Keratinocyte (primary cell): ENCODE results near the gene STIMATE. TPM values are rescaled to one million over a fixed set of nuclear protein-coding genes. Genes with fewer than 3 reads are reported as not detected.

Source experiments
- DNase-seq: peaks from one replicate; pipeline ENCODE4 v3.0.0-alpha.2; 2011; ENCODE audit warnings: low read depth, missing footprints, low spot score
- FAIRE-seq: peaks from 2 replicates; lab custom pipeline; 2011; peaks lifted over from hg19 to GRCh38; lab: Jason Lieb, UNC
- H2AFZ ChIP-seq: 2 replicates; pipeline ENCODE4 v1.6.0; 2012; ENCODE audit warnings: low read length, control low read depth, inconsistent platforms; ENCODE audit not compliant: control insufficient read depth
- H3K27ac ChIP-seq: 2 replicates; pipeline ENCODE4 v1.5.1; 2011; ENCODE audit warnings: low read length; ENCODE audit not compliant: control insufficient read depth, insufficient read depth
- H3K27me3 ChIP-seq: 3 replicates; pipeline ENCODE4 v1.6.0; 2011; ENCODE audit warnings: low read length; ENCODE audit not compliant: control insufficient read depth, insufficient read depth; ENCODE audit errors: extremely low read depth
- H3K36me3 ChIP-seq, 2 experiments: 2 replicates in 1 of 2; 3 replicates in 1 of 2; pipeline ENCODE4 v1.5.1; 2011; ENCODE audit warnings: low read length in 2 of 2, mild to moderate bottlenecking in 1 of 2; ENCODE audit not compliant: control insufficient read depth in 2 of 2, insufficient read depth in 2 of 2; ENCODE audit errors: extremely low read depth in 1 of 2
- H3K4me1 ChIP-seq: 3 replicates; pipeline ENCODE4 v1.5.1; 2011; ENCODE audit warnings: low read length; ENCODE audit not compliant: control insufficient read depth, insufficient read depth; ENCODE audit errors: extremely low read depth
- H3K4me2 ChIP-seq: 3 replicates; pipeline ENCODE4 v1.6.0; 2011; ENCODE audit warnings: low read depth, low read length; ENCODE audit not compliant: control insufficient read depth, insufficient read depth; ENCODE audit errors: extremely low read depth
- H3K4me3 ChIP-seq, 3 experiments: fragments of 200-600 bp in 1 of 3; sonication (generic) in 1 of 3; 2 replicates in 2 of 3; 3 replicates in 1 of 3; pipeline ENCODE4 v1.5.1; 2011 to 2016; ENCODE audit warnings: low read length in 3 of 3, mild to moderate bottlenecking in 3 of 3, control low read depth in 2 of 3, inconsistent platforms in 1 of 3, low read depth in 1 of 3, mixed read lengths in 1 of 3, mixed run types in 1 of 3, moderate library complexity in 1 of 3; ENCODE audit not compliant: control insufficient read depth in 2 of 3, insufficient read depth in 2 of 3; ENCODE audit errors: extremely low read depth in 1 of 3
- H3K79me2 ChIP-seq: 2 replicates; pipeline ENCODE4 v1.6.0; 2012; ENCODE audit warnings: low read length; ENCODE audit not compliant: control insufficient read depth, insufficient read depth
- H3K9ac ChIP-seq: 3 replicates; pipeline ENCODE4 v1.6.0; 2011; ENCODE audit warnings: low read length; ENCODE audit not compliant: control insufficient read depth, insufficient read depth; ENCODE audit errors: extremely low read depth
- H3K9me1 ChIP-seq: 3 replicates; pipeline ENCODE4 v1.6.0; 2011; ENCODE audit warnings: low read length; ENCODE audit not compliant: control insufficient read depth, insufficient read depth; ENCODE audit errors: extremely low read depth
- H3K9me3 ChIP-seq: 2 replicates; pipeline ENCODE4 v1.5.1; 2012; ENCODE audit warnings: low read depth, low read length; ENCODE audit not compliant: control insufficient read depth
- H4K20me1 ChIP-seq: 3 replicates; pipeline ENCODE4 v1.6.0; 2011; ENCODE audit warnings: low read length; ENCODE audit not compliant: control insufficient read depth, insufficient read depth; ENCODE audit errors: extremely low read depth
- EZH2 ChIP-seq: IDR thresholded peaks from one replicate; pipeline ENCODE4 v1.6.1; 2012; ENCODE audit warnings: inconsistent platforms, mild to moderate bottlenecking, low read length, moderate library complexity
- dilution Hi-C: fragments of 300-500 bp; cut with MboI; formaldehyde crosslinking; loops from one replicate; pipeline ENCODE4 v1.7.0; 2020; ENCODE audit warnings: low sequenced_read_pairs; ENCODE audit not compliant: extremely low pct_ligation_motif_present
- polyA plus RNA-seq, 5 experiments: library from polyadenylated mRNA; depleted of rRNA in 3 of 5; stranded (reverse) in 3 of 5; stranded (forward) in 1 of 5; unstranded in 1 of 5; fragments of >200 nt; gene quantifications; 1 replicate in 1 of 5; 2 replicates in 3 of 5; 3 replicates in 1 of 5; pipeline versions ENCODE4 v1.2.1 to v1.2.3, GENCODE V29; 2011 to 2012; ENCODE audit warnings: missing spikeins in 2 of 5, low read depth in 1 of 5, low replicate concordance in 1 of 5
- TF ChIP-seq, protein P1 (sequence below), 3 experiments: IDR thresholded peaks in 1 of 3; conservative IDR thresholded peaks in 1 of 3; optimal IDR thresholded peaks in 1 of 3; 2 replicates in 2 of 3; 3 replicates in 1 of 3; pipeline versions ENCODE3 to v1.5.1; 2011; ENCODE audit warnings: low read length in 3 of 3, mild to moderate bottlenecking in 3 of 3, moderate library complexity in 2 of 3, control low read depth in 1 of 3, inconsistent platforms in 1 of 3; ENCODE audit not compliant: insufficient read depth in 2 of 3; ENCODE audit errors: extremely low read depth in 1 of 3

Gene STIMATE
- polyA plus RNA-seq, 1 donor (not counting 4 experiments of a cell fraction or from before 2014, with no cell fraction given): 8.2 TPM

DNA sequence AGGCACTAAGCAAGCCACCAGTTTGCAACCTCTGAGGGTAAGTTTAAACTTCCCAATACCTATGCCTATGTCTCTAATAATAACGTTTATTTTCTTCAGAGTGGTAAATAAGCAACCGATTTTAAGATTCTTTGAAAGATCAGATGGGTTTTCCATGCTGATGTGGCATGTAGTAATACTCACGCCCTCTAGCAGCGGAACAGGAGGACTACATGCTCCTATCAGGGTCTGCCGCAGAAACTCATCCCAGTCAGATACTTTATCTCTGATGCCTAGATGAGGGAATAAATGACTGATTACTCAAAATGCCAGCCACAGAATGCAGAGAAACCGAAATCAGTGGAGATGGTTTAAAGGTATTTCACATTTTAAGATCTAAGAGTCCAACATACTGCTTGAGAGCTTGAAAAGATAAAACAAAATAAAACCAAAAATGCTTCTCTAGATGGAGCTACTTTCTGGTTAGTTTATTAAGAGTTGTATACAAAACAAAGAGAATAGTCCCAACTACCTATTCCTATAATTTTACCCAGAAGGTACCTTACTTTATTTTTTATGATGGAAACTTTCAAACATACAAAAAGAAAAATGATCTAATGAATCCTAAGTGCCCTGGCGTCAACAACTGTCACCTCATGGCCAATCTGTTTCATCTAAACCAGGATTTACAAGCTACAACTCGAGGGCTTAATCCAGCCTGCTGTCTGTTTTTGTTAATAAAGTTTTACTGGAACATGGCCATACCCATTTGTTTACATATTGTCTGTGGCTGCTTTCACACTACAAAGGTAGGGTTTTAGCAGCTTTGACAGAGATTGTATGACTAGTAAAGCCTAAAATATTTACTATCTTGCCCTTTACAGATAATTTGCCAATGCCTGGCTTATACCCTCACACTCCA lies 37.5 kb upstream of the STIMATE start:
- no peak for DNase-seq
- no peak overlapping the region for H3K4me2 ChIP-seq

DNA sequence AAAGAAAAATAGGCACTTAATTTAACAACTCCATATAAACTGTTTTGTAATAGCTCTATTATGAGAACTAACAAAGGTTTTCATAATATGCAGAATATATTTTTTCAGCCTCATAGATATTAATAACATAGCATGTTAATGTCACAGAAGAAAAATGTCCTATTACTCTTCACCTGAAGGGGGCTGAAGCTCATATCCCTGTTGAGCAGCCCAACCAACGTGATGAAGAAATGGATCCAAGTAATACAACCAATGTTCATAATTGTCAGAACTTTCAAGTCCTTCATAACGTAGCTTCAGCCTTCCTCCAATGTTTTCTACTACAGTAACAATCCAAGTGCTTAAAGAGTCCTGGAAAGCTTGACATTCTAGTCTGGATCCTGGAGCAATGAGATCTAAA lies 34.5 kb upstream of the STIMATE start:
- Histone ChIP-seq H3K79me2 (no peaks in the 10 kb centered on the region), H3K9me1 (no peaks in the 10 kb centered on the region), H3K4me3 (no peak overlapping the region), H2AFZ (no peak overlapping the region), H3K4me1 (no peaks in the 10 kb centered on the region), H3K4me2 (no peak overlapping the region), H3K36me3 (peaks cover 0 to 1% of the 10 kb centered on the region in 2 experiments), H3K27ac (no peak overlapping the region), H3K9ac (no peak overlapping the region), H3K27me3 (no peaks in the 10 kb centered on the region), H3K9me3 (no peaks in the 10 kb centered on the region), H4K20me1 (no peaks in the 10 kb centered on the region)
- TF ChIP-seq, protein P1, sequence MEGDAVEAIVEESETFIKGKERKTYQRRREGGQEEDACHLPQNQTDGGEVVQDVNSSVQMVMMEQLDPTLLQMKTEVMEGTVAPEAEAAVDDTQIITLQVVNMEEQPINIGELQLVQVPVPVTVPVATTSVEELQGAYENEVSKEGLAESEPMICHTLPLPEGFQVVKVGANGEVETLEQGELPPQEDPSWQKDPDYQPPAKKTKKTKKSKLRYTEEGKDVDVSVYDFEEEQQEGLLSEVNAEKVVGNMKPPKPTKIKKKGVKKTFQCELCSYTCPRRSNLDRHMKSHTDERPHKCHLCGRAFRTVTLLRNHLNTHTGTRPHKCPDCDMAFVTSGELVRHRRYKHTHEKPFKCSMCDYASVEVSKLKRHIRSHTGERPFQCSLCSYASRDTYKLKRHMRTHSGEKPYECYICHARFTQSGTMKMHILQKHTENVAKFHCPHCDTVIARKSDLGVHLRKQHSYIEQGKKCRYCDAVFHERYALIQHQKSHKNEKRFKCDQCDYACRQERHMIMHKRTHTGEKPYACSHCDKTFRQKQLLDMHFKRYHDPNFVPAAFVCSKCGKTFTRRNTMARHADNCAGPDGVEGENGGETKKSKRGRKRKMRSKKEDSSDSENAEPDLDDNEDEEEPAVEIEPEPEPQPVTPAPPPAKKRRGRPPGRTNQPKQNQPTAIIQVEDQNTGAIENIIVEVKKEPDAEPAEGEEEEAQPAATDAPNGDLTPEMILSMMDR (optimal IDR thresholded peaks at IDR 0.05 in 1 of 3, IDR thresholded peaks at IDR 0.05 in 1 of 3, conservative IDR thresholded peaks at IDR 0.05 in 1 of 3; ENCODE audit: extremely low read depth in 1 of 3, insufficient read depth in 2 of 3, low read length in 3 of 3): no peak
- no peak for TF ChIP-seq EZH2
- dilution Hi-C loops: no loop called here
- FAIRE-seq (no peak), DNase-seq (no peak)

More for the DNA sequence above, 37.5 kb upstream of the STIMATE start:
- Histone ChIP-seq H3K27ac (no peak overlapping the region), H3K79me2 (no peaks in the 10 kb centered on the region), H3K36me3 (no peaks in the 10 kb centered on the region), H3K9ac (no peak overlapping the region), H2AFZ (peak overlapping the region; percentile 43), H3K4me1 (no peaks in the 10 kb centered on the region), H4K20me1 (no peaks in the 10 kb centered on the region), H3K9me3 (no peaks in the 10 kb centered on the region), H3K9me1 (no peaks in the 10 kb centered on the region), H3K27me3 (no peaks in the 10 kb centered on the region), H3K4me3 (no peak overlapping the region)
- dilution Hi-C loops: no loop called here
- no peak for TF ChIP-seq EZH2
- TF ChIP-seq, protein P1 (optimal IDR thresholded peaks at IDR 0.05 in 1 of 3, IDR thresholded peaks at IDR 0.05 in 1 of 3, conservative IDR thresholded peaks at IDR 0.05 in 1 of 3; ENCODE audit: extremely low read depth in 1 of 3, insufficient read depth in 2 of 3, low read length in 3 of 3): peak; percentile 68 to 84 (median 80)
- FAIRE-seq: peak; percentile 93
